ENCODE data around the gene GDF11.

GDF11 gene

GRCh38 chr12:55707219-55707671 is 35.7 kb upstream of the GDF11 start:
- peak overlapping the region; percentile 88 for H3K4me3 ChIP-seq
- no peak for DNase-seq (ENCODE audit: low spot score)
- no peak for TF ChIP-seq CTCF (IDR thresholded peaks at IDR 0.05)
- peak overlapping the region; percentile 76 to 98 for H3K27ac ChIP-seq

DNA sequence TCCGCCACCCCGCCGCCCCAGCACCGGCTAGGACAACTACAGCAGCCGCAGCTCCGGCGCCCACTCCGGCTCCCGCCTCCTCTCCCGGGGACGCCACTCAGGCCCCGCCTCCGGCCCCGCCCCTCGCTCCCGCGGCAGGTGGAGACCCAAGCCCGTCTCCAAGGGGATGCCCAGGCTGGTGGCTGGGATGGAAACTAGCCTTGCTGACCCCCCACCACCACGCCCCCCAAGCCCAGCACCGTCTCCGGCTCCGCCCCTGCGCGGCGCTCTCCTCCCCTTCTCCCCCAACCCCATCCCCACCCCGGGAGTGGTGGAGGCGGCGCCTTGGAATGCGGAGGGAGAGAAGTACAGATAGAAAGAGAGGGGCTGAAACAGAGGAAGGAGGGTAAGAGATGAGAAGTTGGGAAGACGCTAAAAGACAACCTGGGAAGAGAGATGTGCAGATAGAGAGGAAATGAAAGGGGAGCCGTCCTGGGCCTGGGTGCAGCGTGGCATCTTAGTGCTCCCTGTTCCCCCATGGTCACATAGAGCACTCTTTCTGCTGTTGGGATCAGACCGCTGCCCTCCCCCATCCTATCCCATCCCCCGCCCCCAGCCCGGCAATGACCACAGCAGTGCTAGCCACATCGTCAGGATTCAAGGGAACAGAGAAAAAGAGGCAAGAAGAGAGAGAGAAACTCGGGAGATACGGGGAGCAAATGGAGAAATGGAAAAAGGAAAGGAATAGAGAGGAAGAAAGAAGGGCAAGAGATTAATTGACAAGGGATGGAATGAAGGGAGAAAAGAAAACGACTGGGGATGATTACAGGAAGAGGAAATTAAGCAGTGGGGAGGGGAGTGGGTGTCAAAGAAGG is 34.9 kb upstream of the GDF11 start, which contains the start of gene ITGA7:
Gene ITGA7 (minus strand): TSS at position 64 of the 854 bp plus-strand sequence. CDS start 222 bp downstream, outside the sequence.
- DNase-seq (ENCODE audit: low spot score): peak; percentile 92
- TF ChIP-seq CTCF (IDR thresholded peaks at IDR 0.05): no peak
- Histone ChIP-seq H3K4me3 (peak within 1 kb of the TSS; percentile 88), H3K27ac (peak within 1 kb of the TSS; percentile 76 to 98)

- Histone ChIP-seq H3K27ac (peak overlapping the region; percentile 76 to 98), H3K4me3 (peak overlapping the region; percentile 88)
- no peak for DNase-seq (ENCODE audit: low spot score)
- TF ChIP-seq CTCF (IDR thresholded peaks at IDR 0.05): no peak
These were observed 34.2 kb upstream of the GDF11 start for GRCh38 chr12:55708695-55709233.

- DNase-seq (ENCODE audit: low spot score): no peak
- TF ChIP-seq CTCF (IDR thresholded peaks at IDR 0.05): no peak
- Histone ChIP-seq H3K27ac (peak overlapping the region; percentile 76 to 92), H3K4me3 (peak overlapping the region; percentile 52)
These were observed 31.0 kb upstream of the GDF11 start for GRCh38 chr12:55711786-55712553.

DNA sequence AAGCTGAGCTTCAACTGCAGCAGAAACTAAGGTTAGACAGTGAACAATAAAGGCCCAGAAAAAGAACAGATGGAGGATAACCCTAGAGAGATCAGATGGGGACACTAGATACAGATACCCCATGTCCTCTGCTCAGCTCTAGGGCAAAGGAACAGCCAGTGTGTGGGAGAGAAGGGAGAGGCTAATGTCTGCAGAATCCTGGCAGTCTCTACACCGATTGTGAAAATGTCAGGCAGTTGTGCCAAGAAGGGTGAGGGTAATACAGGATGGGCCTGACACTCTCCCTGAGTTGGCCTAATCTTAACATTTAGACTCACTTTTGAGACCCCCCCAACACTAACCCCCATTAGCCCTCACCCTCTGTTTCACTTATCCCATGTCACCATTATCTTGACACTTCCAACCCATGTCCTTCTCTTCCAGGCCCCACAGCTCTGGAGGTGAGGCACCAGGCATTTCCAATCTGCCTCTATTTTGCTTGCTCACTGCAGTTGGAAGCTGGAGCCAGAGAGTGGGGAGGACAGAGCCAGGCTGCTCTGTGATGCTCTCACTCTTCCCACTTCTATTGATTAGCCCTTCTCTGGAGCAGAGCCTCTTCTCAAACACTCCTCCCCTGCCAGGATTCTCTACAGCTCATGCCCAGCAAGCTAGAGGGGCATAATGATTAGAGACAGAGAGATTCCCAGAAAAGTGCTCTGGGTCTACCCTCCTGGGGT is 30.1 kb upstream of the GDF11 start:
- Histone ChIP-seq H3K4me3 (peak overlapping the region; percentile 52), H3K27ac (peak overlapping the region; percentile 76 to 92)
- no peak for DNase-seq (ENCODE audit: low spot score)
- no peak for TF ChIP-seq CTCF (IDR thresholded peaks at IDR 0.05)

- DNase-seq (ENCODE audit: low spot score): no peak
- Histone ChIP-seq H3K4me3 (no peak overlapping the region), H3K27ac (peak overlapping the region; percentile 76 to 92)
- TF ChIP-seq CTCF (IDR thresholded peaks at IDR 0.05): no peak
These were observed 29.2 kb upstream of the GDF11 start for GRCh38 chr12:55713721-55714120.
